NOMO-1 treated with DMSO at 0.1 percent for 48 hours (cell line): ENCODE results near the gene PAX2.
"Not testable (repeated sequence)": the region's sequence is repeated elsewhere in the genome, so short reads cannot be mapped to it uniquely, and the experiment has no call there.

ENCODE experiments used
- DNase-seq: peaks from one replicate; lab custom pipeline; 2025; ENCODE audit not compliant: unreplicated experiment; lab: John Stamatoyannopoulos, UW

PAX2 gene

GRCh38 chr10:100744987-100745881, at the start of gene PAX2:
TSS of gene PAX2 (plus strand) at chr10:100745582. CDS start at chr10:100746261, 679 bp downstream.
- no peak for DNase-seq

GRCh38 chr10:100696477-100696901, 48.9 kb upstream of the PAX2 start:
- DNase-seq: no peak

GRCh38 chr10:100697070-100697469, 48.3 kb upstream of the PAX2 start:
- no peak for DNase-seq

- DNase-seq: no peak
Observed at GRCh38 chr10:100697631-100698030, 47.8 kb upstream of the PAX2 start.

- not testable (repeated sequence) for DNase-seq
Observed at GRCh38 chr10:100701704-100702103, 43.7 kb upstream of the PAX2 start.

GRCh38 chr10:100705139-100705538, 40.2 kb upstream of the PAX2 start:
- no peak for DNase-seq

- DNase-seq: no peak
Observed at GRCh38 chr10:100707261-100707848, 38.0 kb upstream of the PAX2 start.

GRCh38 chr10:100709146-100710082, 36.0 kb upstream of the PAX2 start:
- no peak for DNase-seq

GRCh38 chr10:100710151-100710871, 35.1 kb upstream of the PAX2 start:
- no peak for DNase-seq

- no peak for DNase-seq
Observed at GRCh38 chr10:100713049-100713858, 32.1 kb upstream of the PAX2 start.

GRCh38 chr10:100713859-100714565, 31.4 kb upstream of the PAX2 start:
- no peak for DNase-seq

- DNase-seq: no peak
Observed at GRCh38 chr10:100714566-100714950, 30.8 kb upstream of the PAX2 start.

GRCh38 chr10:100715101-100715444, 30.3 kb upstream of the PAX2 start:
- no peak for DNase-seq

- no peak for DNase-seq
Observed at GRCh38 chr10:100715445-100716385, 29.7 kb upstream of the PAX2 start.

GRCh38 chr10:100717166-100717565, 28.2 kb upstream of the PAX2 start:
- DNase-seq: no peak

- no peak for DNase-seq
Observed at GRCh38 chr10:100718197-100718742, 27.1 kb upstream of the PAX2 start.

GRCh38 chr10:100723180-100723579, 22.2 kb upstream of the PAX2 start:
- no peak for DNase-seq
